CD4-positive, alpha-beta T cell treated with Interleukin-6 for 4 hours (primary cell): ENCODE data around the gene CEP126.
A peak's percentile ranks its signal among the peaks of the same experiment; 100 is the strongest.

Source experiments
- DNase-seq: peaks from one replicate; pipeline ENCODE4 v3.0.0-alpha.2; 2020; ENCODE audit warnings: mixed read lengths

The CEP126 gene, protein sequence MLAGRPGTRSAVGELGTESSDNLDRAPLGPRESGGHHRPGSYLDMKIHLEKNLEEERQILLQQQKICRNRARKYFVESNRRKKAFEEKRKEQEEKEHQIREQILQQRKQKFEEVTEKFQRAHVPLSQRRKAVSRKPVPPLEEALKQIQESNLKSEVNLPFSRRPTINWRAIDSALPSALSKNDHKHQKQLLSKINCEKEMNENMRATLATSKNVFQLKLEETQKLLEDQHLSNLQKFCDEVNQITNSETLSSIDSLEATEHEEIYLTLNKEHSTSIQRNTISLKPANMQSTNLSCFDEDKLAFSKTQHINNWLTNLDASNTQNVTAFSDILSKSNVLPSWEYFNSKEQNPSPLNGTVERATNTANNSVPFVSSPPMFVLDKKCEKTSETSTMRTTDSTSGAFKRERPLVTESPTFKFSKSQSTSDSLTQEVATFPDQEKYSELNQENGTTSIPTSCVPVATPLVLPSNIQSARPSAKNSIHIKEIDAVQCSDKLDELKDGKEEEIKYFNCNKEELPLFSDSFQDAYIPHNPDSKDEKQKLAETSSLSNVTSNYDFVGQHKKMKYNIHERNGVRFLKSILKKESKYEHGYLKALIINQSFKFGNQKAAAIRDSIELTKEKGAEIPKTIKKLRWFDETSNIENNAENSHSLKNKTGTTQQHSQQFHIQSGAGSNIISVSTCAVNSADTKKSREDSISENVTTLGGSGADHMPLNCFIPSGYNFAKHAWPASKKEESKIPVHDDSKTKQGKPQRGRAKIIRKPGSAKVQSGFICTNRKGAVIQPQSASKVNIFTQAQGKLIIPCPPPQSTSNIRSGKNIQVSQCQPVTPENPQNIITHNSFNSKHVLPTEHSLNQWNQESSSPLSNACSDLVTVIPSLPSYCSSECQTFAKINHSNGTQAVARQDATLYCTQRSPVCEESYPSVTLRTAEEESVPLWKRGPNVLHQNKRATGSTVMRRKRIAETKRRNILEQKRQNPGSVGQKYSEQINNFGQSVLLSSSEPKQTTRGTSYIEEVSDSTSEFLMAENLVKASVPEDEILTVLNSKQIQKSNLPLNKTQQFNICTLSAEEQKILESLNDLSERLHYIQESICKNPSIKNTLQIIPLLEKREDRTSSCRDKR

GRCh38 chr11:101914738-101915426, at the start of gene CEP126:
Gene CEP126, plus strand, starts transcription at chr11:101915010. Its CDS starts 275 bp downstream, at chr11:101915285.
- DNase-seq = peak; percentile 92

DNA sequence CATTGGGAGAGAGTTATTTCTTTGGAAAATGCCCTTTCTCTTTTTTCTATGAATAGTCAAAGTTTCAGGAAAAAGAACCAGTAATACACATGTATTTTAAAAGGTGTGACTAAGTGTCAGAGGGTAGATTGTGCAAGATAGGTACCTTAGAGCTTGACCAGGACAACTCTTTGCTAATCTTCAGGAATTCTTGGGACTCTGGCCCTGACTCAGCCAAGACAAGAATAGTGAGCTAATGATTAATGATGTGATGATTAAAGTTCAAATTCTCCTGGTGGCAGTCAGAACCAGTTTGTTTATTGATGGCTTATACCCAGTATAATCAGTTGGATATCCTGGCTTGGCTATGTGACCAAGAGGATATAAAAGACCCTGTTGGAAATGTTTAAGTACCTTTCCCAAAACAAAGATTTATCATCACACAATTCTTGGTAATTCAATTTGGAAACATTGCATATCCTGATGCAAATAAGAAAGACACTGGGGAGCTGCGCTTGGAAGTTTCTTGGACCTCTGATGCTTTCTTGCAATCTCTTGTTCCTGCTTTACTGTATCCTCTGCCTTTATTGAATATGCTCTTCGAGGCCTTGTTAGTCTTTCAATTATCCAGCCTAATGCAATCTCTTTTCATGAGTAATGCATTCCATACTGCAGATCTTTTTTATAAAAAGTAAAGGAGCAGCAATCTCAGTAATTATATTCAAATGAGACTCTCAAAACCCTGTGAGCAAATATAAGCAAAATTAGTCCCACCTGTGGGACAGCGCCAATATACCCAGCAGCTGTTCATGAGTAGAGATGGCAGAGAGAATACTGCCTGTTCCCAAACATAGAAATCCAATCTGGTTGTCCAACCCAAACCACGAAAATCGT, 48.0 kb upstream of the CEP126 start:
- no peak for DNase-seq

GRCh38 chr11:101867951-101868350, 46.9 kb upstream of the CEP126 start:
- no peak for DNase-seq

- DNase-seq = no peak
These were observed 44.3 kb upstream of the CEP126 start for GRCh38 chr11:101870510-101870909.

DNA sequence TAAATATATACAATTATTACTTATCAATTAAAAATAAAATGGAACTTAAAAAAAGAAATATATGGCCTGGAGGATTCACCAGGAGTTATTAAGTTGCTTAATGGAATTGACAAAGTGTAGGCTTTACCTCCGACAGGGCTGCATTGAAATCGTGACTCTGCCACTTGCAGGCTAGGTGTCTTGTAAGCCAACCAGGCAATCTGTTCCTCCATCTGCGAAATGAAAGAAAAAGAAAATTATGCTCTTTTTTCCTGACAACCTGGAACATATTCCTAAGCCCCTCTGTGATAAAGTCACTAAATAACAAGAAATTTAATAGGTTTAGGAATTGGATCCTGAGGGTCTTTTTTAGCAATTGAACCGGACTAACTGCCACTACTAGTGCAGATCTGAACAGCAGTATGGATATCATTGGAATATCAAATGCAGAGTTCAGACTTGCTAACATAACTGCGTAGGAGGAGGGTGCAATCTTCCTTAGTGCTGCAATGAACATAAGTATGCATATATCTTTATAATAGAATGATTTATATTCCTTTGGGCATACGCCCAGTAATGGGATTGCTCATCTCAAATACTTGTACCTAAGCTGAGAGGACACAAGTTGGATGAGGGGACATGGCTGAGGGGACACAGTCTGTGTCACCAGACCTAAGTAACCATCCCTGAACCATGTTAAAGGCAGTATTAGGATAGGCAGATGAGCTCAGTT, 42.5 kb upstream of the CEP126 start:
- no peak for DNase-seq

DNA sequence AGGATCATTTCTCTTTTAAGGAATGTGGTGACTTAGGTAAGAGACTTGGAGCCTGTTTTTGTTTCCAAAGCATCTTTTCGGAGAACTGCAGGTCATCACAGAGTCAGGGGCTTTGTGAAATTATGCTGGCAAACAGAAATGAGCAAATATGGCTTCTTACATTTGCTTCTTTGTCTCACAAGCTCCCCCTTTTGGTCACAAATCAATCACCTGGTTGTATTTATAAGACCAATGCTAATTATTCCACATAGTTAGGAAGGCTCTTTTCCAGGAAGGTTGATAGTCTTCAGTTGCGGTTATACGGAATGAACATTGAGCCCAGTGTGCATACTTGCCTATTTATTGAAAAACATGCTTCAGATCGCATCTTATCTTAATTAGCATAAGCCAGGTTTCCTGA, 34.6 kb upstream of the CEP126 start:
- no peak for DNase-seq

DNA sequence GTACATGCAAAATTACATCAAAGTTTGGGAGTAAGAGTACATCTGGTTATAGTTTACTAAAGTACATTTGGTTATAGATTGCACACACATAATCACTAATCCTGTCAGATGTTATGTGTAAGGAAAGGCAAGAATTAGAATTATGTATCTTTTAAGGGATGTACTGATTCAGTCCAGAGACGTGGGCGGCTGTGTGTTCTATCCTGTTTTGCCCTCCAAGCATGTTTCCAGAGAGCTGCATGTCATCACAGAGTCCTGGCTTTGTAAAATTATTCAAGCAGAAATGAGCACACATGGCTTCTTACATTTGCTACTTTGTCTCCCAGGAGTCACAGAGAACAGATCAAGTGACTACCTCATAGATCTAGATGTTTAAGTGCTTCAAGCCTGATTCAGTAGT, 33.2 kb upstream of the CEP126 start:
- no peak for DNase-seq

DNA sequence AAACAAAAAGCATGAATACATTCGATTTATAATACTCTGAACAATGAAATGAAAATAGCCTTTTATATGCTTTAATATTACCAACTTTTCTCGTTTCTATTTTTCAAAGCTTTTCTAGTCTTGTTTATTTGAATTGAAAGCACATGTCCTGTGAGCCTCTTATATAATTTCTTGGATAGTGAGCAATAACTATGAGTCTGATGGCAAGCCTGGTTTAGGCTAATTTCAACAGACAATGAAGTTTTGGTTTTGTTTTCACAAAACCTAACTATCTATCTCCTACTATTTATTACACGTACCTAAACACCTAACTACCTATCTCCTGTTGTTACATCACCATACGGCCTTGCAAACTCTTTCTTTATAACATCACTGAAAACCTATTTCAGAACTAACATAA, 29.2 kb upstream of the CEP126 start:
- DNase-seq = no peak

- no peak for DNase-seq
These were observed 25.0 kb upstream of the CEP126 start for GRCh38 chr11:101889767-101890166.

- no peak for DNase-seq
These were observed 20.3 kb upstream of the CEP126 start for GRCh38 chr11:101894505-101894904.

- DNase-seq = no peak
These were observed 7.0 kb upstream of the CEP126 start for GRCh38 chr11:101907815-101908214.

DNA sequence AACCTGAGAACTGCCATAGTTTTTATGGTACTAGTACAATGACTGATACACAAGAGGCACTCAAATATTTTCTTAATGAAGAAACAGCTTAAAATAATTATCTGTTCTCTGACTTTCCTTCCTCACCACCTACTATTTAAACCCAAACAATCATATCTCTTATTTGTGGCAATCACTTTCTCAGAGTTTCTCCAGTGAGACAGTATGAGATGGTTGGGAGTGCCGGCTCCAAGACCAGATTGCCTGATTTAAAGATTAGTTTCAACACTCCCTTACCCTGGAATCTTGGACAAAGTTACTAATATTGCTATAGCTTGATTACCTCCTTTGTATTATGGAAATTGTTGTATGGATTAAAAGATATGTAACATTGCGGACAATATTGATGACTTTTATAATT, 5.7 kb upstream of the CEP126 start:
- no peak for DNase-seq

DNA sequence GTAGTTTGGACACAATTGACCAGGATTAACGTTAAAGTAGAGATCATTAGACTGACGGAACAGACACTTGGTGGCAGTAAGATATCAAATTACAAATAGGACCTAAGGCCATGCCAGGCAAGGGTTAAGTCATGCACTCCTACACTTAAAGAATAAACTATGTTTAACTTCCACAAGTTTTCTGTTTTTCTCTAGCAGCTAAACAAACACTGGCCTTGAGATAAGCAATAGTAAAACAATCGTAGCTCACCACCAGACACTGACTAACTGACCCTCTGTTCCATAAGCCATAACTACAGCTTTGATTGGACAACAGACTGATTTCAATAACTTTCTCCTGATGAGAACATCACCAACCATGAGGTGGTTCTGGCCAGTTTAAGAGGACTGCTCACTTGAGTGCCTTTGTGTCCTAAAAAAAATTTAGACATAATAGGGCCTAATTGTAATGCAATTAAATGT, 2.0 kb upstream of the CEP126 start:
- no peak for DNase-seq

GRCh38 chr11:101913656-101914055, 1.2 kb upstream of the CEP126 start:
- DNase-seq = no peak

- no peak for DNase-seq
These were observed 471 bp upstream of the CEP126 start for GRCh38 chr11:101914341-101914737.

- no peak for DNase-seq
These were observed 1.0 kb downstream of the CEP126 start for GRCh38 chr11:101915791-101916291.

- no peak for DNase-seq
These were observed 1.6 kb downstream of the CEP126 start, which contains the start of gene ANGPTL5 for GRCh38 chr11:101916422-101916821. Gene ANGPTL5, minus strand, starts transcription at chr11:101916522. Its CDS starts 8,613 bp downstream, at chr11:101907909.

DNA sequence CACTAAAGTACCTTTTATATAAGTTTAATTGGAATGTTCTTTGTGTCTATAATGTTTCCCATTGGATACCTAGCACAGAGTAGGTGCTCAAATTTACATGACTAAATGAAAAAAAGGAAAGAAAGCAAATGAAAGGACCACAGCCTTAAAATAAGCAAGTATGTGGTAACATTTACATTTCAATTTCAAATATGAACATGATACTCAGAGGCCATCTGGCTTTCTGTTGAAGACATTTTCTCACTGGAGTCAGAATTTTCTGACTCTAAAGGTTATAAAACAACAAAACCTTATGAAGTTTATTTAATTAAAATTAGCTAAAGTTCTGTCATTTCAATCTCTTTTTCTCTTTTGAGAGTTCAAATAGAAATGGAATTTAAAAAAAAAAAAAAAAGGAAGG, 2.4 kb downstream of the CEP126 start:
- no peak for DNase-seq

DNA sequence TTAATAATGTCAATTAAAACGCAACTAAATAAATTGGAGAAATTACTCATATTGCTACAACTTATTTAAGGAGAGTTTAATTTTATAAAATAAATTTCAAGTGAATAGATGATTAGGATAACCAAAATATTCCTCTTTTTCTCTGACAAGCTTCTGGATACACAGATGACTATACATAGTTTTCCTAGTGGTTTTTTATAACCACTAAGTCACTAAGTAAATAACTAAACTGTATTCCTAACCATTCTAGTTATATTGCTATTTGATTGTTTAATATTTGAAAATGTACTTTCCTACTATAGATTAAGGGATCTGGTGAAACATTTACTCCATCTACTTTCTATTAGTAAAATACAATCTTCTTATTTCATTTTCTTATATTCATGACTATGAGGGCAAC, 6.2 kb downstream of the CEP126 start:
- DNase-seq = no peak

DNA sequence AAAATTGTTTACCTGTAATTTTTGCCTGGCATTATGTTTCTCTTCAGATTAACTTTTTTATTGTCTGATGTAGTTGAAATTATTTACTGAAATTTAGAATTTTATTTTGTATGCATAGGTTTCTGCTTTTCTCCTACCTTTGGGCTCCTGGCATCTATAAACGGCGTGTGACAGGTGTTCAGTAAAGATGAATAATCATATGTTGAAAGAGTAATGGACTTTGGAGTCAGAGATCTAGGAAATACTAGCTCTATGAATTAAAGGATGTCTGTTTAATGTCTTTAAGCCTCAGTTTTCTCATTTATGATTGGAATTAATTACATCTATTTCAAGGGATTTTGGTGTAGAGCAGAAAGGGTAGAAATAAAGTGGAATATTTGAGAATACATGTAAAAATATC, 8.7 kb downstream of the CEP126 start:
- no peak for DNase-seq
